Epithelial cell of prostate (primary cell): ENCODE results near the gene HPRT1.

ENCODE experiments used
- DNase-seq: peaks from one replicate; pipeline ENCODE4 v3.0.0-alpha.2; 2011; ENCODE audit warnings: low read depth, low spot score
- H3K27ac ChIP-seq: fragments of 450-650 bp; 2 replicates; pipeline ENCODE4 v1.5.1; 2017; ENCODE audit warnings: mild to moderate bottlenecking

HPRT1 gene

GRCh38 chrX:134537179-134537955 is 77.4 kb downstream of the HPRT1 start:
- H3K27ac ChIP-seq = no peak overlapping the region

DNA sequence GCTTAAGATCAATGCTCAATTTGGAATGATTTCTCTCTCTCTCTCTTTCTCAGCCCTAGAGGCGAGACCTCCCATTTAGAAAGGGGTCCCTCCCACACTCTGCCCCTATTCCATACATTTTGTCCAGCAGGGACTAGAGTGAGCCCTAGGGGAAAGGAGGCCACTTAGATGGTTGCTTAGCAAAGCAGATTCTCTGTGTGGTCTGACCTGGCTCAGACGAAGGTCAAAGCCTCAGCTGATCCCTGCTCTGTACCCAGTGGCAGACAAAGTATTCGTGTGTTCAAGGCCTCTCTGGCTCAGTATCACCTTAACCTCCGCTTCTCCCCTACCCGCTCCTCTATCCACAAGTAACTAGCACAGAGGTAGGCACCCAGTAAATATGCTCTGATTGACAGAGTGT is 78.4 kb downstream of the HPRT1 start:
- no peak for DNase-seq
- no peak overlapping the region for H3K27ac ChIP-seq

More at GRCh38 chrX:134537179-134537955, 77.4 kb downstream of the HPRT1 start:
- DNase-seq = no peak

GRCh38 chrX:134541906-134542305 is 81.9 kb downstream of the HPRT1 start:
- H3K27ac ChIP-seq = peak overlapping the region; percentile 74
- DNase-seq = no peak

GRCh38 chrX:134542485-134542884 is 82.5 kb downstream of the HPRT1 start:
- peak overlapping the region; percentile 74 for H3K27ac ChIP-seq
- DNase-seq = no peak

DNA sequence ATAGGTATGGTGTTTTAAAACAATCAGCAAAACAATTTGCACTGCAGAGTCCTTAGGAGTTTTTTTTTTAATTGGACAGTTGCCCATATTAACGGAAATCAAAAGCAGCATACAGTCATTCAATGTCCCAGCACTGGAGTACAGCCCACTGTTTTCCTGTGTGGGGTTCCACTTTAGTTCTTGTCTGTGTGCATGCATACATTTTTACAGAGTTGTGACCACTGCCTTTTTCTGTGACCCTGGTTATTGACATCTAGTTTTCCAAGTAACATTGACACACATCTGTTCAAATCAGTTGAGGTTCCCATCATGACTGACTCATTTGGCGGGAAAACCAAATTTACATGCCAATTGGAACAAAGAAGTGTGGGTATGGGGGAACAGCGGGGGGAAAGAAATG is 83.3 kb downstream of the HPRT1 start:
- H3K27ac ChIP-seq = peak overlapping the region; percentile 74
- DNase-seq = no peak

- DNase-seq = no peak
- peak overlapping the region; percentile 29 for H3K27ac ChIP-seq
Observed at GRCh38 chrX:134544135-134544512, 84.2 kb downstream of the HPRT1 start.

DNA sequence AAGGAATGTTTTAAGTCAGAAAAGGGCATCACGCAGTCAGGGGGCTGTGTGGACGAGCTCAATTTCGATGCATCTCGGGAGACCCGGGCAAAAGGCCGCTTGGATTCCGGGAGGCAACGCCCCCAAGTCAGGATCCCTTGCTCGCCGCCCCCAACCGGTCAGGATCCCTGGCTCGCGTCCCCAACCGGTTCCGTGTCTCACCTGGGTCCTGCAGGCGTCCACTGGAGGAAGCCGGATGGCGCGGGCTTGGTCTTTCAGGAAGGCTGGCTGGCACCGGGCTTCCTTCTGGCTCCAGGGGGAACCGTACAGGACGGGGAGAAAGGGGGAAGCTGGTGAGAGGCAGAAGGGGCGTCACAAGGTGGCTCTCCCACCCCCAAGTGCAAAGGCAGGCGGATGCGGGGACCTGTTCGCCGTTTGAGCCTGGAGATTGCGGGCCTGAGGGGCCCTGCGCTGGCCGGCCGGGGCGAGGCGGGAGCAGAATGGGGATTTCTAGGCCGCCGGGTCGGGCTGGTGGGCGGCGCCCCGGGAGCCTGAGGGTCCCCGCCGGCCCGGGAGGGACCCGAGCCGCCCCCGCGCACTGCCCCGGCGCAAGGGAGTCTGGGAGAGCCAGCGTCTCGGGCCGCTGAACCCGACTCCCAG is 84.7 kb downstream of the HPRT1 start:
- H3K27ac ChIP-seq = peak overlapping the region; percentile 29
- no peak for DNase-seq

- no peak for DNase-seq
- no peak overlapping the region for H3K27ac ChIP-seq
Observed at GRCh38 chrX:134545510-134545909, 85.5 kb downstream of the HPRT1 start.

DNA sequence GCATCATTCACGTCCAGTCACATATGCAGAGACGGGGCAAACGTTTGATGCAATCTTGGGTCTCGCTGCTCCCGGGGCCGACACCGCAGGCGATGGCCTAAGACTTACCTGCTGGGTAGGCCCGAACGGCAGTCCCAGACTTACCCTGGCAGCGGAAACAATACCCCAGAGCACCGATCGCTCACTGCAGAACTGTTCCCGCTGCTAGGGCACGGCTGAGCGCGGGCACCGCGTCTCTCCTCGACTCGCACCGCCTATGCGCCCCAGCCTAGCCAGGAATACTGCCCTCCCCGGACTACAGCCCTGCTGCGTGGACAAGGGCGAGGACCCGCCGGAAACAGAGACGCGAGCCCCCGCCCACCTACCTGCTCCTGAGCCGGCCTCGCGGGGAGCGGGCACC is 86.2 kb downstream of the HPRT1 start:
- no peak for DNase-seq
- H3K27ac ChIP-seq = no peak overlapping the region

GRCh38 chrX:134547047-134547679 is 87.2 kb downstream of the HPRT1 start:
- peak overlapping the region; percentile 74 for H3K27ac ChIP-seq
- DNase-seq = no peak

- peak overlapping the region; percentile 74 for H3K27ac ChIP-seq
Observed at GRCh38 chrX:134548257-134549201, 88.6 kb downstream of the HPRT1 start.

More at GRCh38 chrX:134548257-134549201, 88.6 kb downstream of the HPRT1 start:
- no peak for DNase-seq
